H9 (cell line): ENCODE results near the gene B4GALT6. TPM values are rescaled to one million over a fixed set of nuclear protein-coding genes. Genes with fewer than 3 reads are reported as not detected.

Source experiments
- DNase-seq: peaks from one replicate; pipeline ENCODE4 v3.0.0-alpha.2; 2017
- H2AFZ ChIP-seq: one replicate; pipeline ENCODE4 v1.6.1; 2013; ENCODE audit warnings: mild to moderate bottlenecking, low read length, control low read depth, moderate library complexity
- H2AK5ac ChIP-seq: 2 replicates; pipeline ENCODE4 v1.6.1; 2013; ENCODE audit warnings: low read length, control low read depth, mixed read lengths; ENCODE audit not compliant: insufficient read length
- H2BK120ac ChIP-seq: one replicate; pipeline ENCODE4 v1.6.1; 2013; ENCODE audit warnings: low read depth, mild to moderate bottlenecking, low read length, control low read depth, inconsistent platforms; ENCODE audit not compliant: poor library complexity, severe bottlenecking
- H2BK12ac ChIP-seq: 2 replicates; pipeline ENCODE4 v1.6.1; 2013; ENCODE audit warnings: low read length, control low read depth, mixed read lengths, low read depth; ENCODE audit not compliant: insufficient read length
- H2BK15ac ChIP-seq: 2 replicates; pipeline ENCODE4 v1.6.1; 2013; ENCODE audit warnings: low read depth, low read length, control low read depth
- H2BK20ac ChIP-seq: one replicate; pipeline ENCODE4 v1.6.1; 2013; ENCODE audit warnings: low read depth, mild to moderate bottlenecking, low read length, control low read depth, inconsistent platforms; ENCODE audit not compliant: poor library complexity, severe bottlenecking
- H2BK5ac ChIP-seq: 2 replicates; pipeline ENCODE4 v1.6.1; 2013; ENCODE audit warnings: low read length, control low read depth, mixed read lengths; ENCODE audit not compliant: insufficient read length
- H3K14ac ChIP-seq: 2 replicates; pipeline ENCODE4 v1.6.1; 2013; ENCODE audit warnings: low read length, control low read depth; ENCODE audit not compliant: insufficient read depth
- H3K18ac ChIP-seq: 2 replicates; pipeline ENCODE4 v1.6.1; 2013; ENCODE audit warnings: low read depth, mild to moderate bottlenecking, mixed read lengths, low read length, control low read depth; ENCODE audit not compliant: insufficient read length
- H3K23ac ChIP-seq: 2 replicates; pipeline ENCODE4 v1.6.1; 2013; ENCODE audit warnings: low read length, control low read depth, mixed read lengths, low read depth; ENCODE audit not compliant: insufficient read length
- H3K23me2 ChIP-seq: 2 replicates; pipeline ENCODE4 v1.6.1; 2013; ENCODE audit warnings: low read depth, mild to moderate bottlenecking, mixed read lengths, low read length, control low read depth; ENCODE audit not compliant: insufficient read length, poor library complexity, severe bottlenecking
- H3K27ac ChIP-seq: 2 replicates; pipeline ENCODE4 v1.5.1; 2013; ENCODE audit warnings: low read length, control low read depth, mixed read lengths, low read depth; ENCODE audit not compliant: insufficient read length
- H3K27me3 ChIP-seq: 2 replicates; pipeline ENCODE4 v1.6.1; 2013; ENCODE audit warnings: low read length, control low read depth, inconsistent platforms; ENCODE audit not compliant: insufficient read depth
- H3K4ac ChIP-seq: 2 replicates; pipeline ENCODE4 v1.6.1; 2013; ENCODE audit warnings: low read depth, mild to moderate bottlenecking, control low read depth, inconsistent platforms, low read length, moderate library complexity
- H3K4me1 ChIP-seq: 2 replicates; pipeline ENCODE4 v1.6.1; 2013; ENCODE audit warnings: low read length, control low read depth, inconsistent platforms; ENCODE audit not compliant: insufficient read depth
- H3K4me2 ChIP-seq: 2 replicates; pipeline ENCODE4 v1.6.1; 2013; ENCODE audit warnings: low read length, control low read depth, mixed read lengths; ENCODE audit not compliant: insufficient read length, insufficient read depth
- H3K56ac ChIP-seq: 2 replicates; pipeline ENCODE4 v1.6.1; 2013; ENCODE audit warnings: low read depth, mild to moderate bottlenecking, mixed read lengths, low read length, control low read depth; ENCODE audit not compliant: insufficient read length
- H3K79me1 ChIP-seq: 2 replicates; pipeline ENCODE4 v1.6.1; 2013; ENCODE audit warnings: low read depth, mild to moderate bottlenecking, moderate library complexity, low read length, control low read depth, inconsistent platforms; ENCODE audit not compliant: insufficient read depth, poor library complexity, severe bottlenecking
- H3K79me2 ChIP-seq: 2 replicates; pipeline ENCODE4 v1.6.1; 2013; ENCODE audit warnings: low read length, control low read depth, inconsistent platforms; ENCODE audit not compliant: insufficient read depth
- H3K9ac ChIP-seq: 2 replicates; pipeline ENCODE4 v1.6.1; 2013; ENCODE audit warnings: low read length, control low read depth, mixed read lengths; ENCODE audit not compliant: insufficient read length; ENCODE audit errors: extremely low read depth
- H3K9me3 ChIP-seq: one replicate; pipeline ENCODE4 v1.6.1; 2013; ENCODE audit warnings: low read depth, low read length, inconsistent platforms; ENCODE audit not compliant: control insufficient read depth
- H3T11ph ChIP-seq: one replicate; pipeline ENCODE4 v1.6.1; 2013; ENCODE audit warnings: mild to moderate bottlenecking, low read length, control low read depth, inconsistent platforms
- H4K20me1 ChIP-seq: one replicate; pipeline ENCODE4 v1.6.1; 2013; ENCODE audit not compliant: control insufficient read depth, insufficient read length, insufficient read depth
- H4K5ac ChIP-seq: 2 replicates; pipeline ENCODE4 v1.6.1; 2013; ENCODE audit warnings: low read depth, mild to moderate bottlenecking, mixed read lengths, low read length, control low read depth; ENCODE audit not compliant: insufficient read length
- H4K8ac ChIP-seq: replicated peaks from 2 replicates; pipeline ENCODE4 v1.6.1; 2013; ENCODE audit warnings: low read length, control low read depth, mixed read lengths, low read depth; ENCODE audit not compliant: insufficient read length
- H4K91ac ChIP-seq: 2 replicates; pipeline ENCODE4 v1.6.1; 2013; ENCODE audit warnings: low read depth, mild to moderate bottlenecking, moderate library complexity, mixed read lengths, low read length, control low read depth; ENCODE audit not compliant: insufficient read length
- H3K27ac Mint-ChIP-seq, 3 experiments: 2 replicates in 2 of 3; 3 replicates in 1 of 3; pipeline ENCODE4 v1.8.0; 2020 to 2021; ENCODE audit warnings: mixed read lengths in 3 of 3, mild to moderate bottlenecking in 1 of 3, moderate library complexity in 1 of 3
- H3K27me3 Mint-ChIP-seq: 2 replicates; pipeline ENCODE4 v1.8.0; 2021; ENCODE audit warnings: low read depth, mild to moderate bottlenecking, moderate library complexity, mixed read lengths
- H3K36me3 Mint-ChIP-seq, 3 experiments: 2 replicates in 2 of 3; 3 replicates in 1 of 3; pipeline ENCODE4 v1.8.0; 2020 to 2021; ENCODE audit warnings: low read depth in 3 of 3, mixed read lengths in 3 of 3; ENCODE audit not compliant: insufficient read depth in 1 of 3
- H3K4me1 Mint-ChIP-seq, 2 experiments: 2 replicates each; pipeline ENCODE4 v1.8.0; 2020; ENCODE audit warnings: mixed read lengths in 2 of 2
- H3K4me3 Mint-ChIP-seq, 2 experiments: 2 replicates in 1 of 2; 3 replicates in 1 of 2; pipeline ENCODE4 v1.8.0; 2020 to 2021; ENCODE audit warnings: mild to moderate bottlenecking in 2 of 2, mixed read lengths in 2 of 2, moderate library complexity in 1 of 2
- H3K9me3 Mint-ChIP-seq, 2 experiments: 2 replicates in 1 of 2; 3 replicates in 1 of 2; pipeline ENCODE4 v1.8.0; 2020; ENCODE audit warnings: mild to moderate bottlenecking in 2 of 2, mixed read lengths in 2 of 2, moderate library complexity in 1 of 2
- CTCF ChIP-seq: fragments of 200-600 bp; sonication (generic); conservative IDR thresholded peaks from 3 replicates; pipeline ENCODE4 v1.8.0; 2021; ENCODE audit warnings: antibody characterized with exemption, mild to moderate bottlenecking
- WGBS: extraction: QIAGEN DNeasy Blood & Tissue Kit; methylation state at CpG from one replicate; pipeline ENCODE4 v1.1.7; 2013; ENCODE audit warnings: missing lambda C conversion rate, low lambda C conversion rate, mixed read lengths; ENCODE audit not compliant: insufficient read length; ENCODE audit errors: extremely low coverage; 5-methylcytosine and 5-hydroxymethylcytosine counted together
- total RNA-seq: library from RNA; stranded (reverse); gene quantifications from 2 replicates; pipeline ENCODE4 v1.2.1, GENCODE V29; 2021

B4GALT6 gene
- total RNA-seq, 1 experiment from 2014 or later = 34.1 TPM

GRCh38 chr18:31586616-31587015, 97.8 kb downstream of the B4GALT6 start:
- H4K5ac ChIP-seq = no peak overlapping the region
- Mint-ChIP-seq H3K36me3 (no peaks in the 10 kb centered on the region), H3K27me3 (no peaks in the 10 kb centered on the region), H3K4me3 (no peak overlapping the region), H3K9me3 (no peaks in the 10 kb centered on the region), H3K27ac (no peak overlapping the region), H3K4me1 (peaks cover 0 to 2% of the 10 kb centered on the region in 2 experiments; a peak in 1 of 4 replicates)
- H4K20me1 ChIP-seq = no peaks in the 10 kb centered on the region
- H3K23me2 ChIP-seq = no peaks in the 10 kb centered on the region
- H3K18ac ChIP-seq = no peak overlapping the region
- no peaks in the 10 kb centered on the region for H3K79me1 ChIP-seq
- H3K9ac ChIP-seq = no peak overlapping the region
- H3K4me2 ChIP-seq = no peak overlapping the region
- no peak overlapping the region for H3K56ac ChIP-seq
- H2BK12ac ChIP-seq = no peak overlapping the region
- no peaks in the 10 kb centered on the region for H3K27me3 ChIP-seq
- no peak overlapping the region for H2BK120ac ChIP-seq
- no peak overlapping the region for H2AK5ac ChIP-seq
- WGBS = no CpG with 5 or more reads among the region's 5 CpGs
- H3K27ac ChIP-seq = no peak overlapping the region
- no peak overlapping the region for H3T11ph ChIP-seq
- H2BK5ac ChIP-seq = no peak overlapping the region
- H2BK15ac ChIP-seq = no peak overlapping the region
- no peak overlapping the region for H2AFZ ChIP-seq
- no peaks in the 10 kb centered on the region for H3K9me3 ChIP-seq
- H3K14ac ChIP-seq = no peak overlapping the region
- no peaks in the 10 kb centered on the region for H3K79me2 ChIP-seq
- no peak overlapping the region for H2BK20ac ChIP-seq
- no peaks in the 10 kb centered on the region for H3K4me1 ChIP-seq
- no peak overlapping the region for H3K4ac ChIP-seq
- TF ChIP-seq CTCF = no peak
- H4K8ac ChIP-seq = no peak overlapping the region
- no peak for DNase-seq
- no peak overlapping the region for H3K23ac ChIP-seq
- no peak overlapping the region for H4K91ac ChIP-seq
